Smooth muscle cell (in vitro differentiated cells): ENCODE data around the gene RELA. TPM values are rescaled to one million over a fixed set of nuclear protein-coding genes. Genes with fewer than 3 reads are reported as not detected.

Experiments
- DNase-seq: peaks from one replicate; lab custom pipeline; 2025; ENCODE audit not compliant: unreplicated experiment; lab: John Stamatoyannopoulos, UW
- H2AFZ ChIP-seq: fragments of 200-600 bp; sonication (generic); 2 replicates; pipeline ENCODE4 v1.6.0; 2016; ENCODE audit warnings: antibody characterized with exemption, low read depth, mild to moderate bottlenecking
- H3F3A ChIP-seq: fragments of 200-600 bp; sonication (generic); 2 replicates; pipeline ENCODE4 v1.6.0; 2017; ENCODE audit warnings: antibody characterized with exemption, low read depth
- H3K27ac ChIP-seq: fragments of 200-600 bp; sonication (generic); 2 replicates; pipeline ENCODE4 v1.5.1; 2016; ENCODE audit warnings: low read depth, mild to moderate bottlenecking
- H3K27me3 ChIP-seq: fragments of 200-600 bp; sonication (generic); 2 replicates; pipeline ENCODE4 v1.6.1; 2016; ENCODE audit warnings: low read depth, mild to moderate bottlenecking
- H3K36me3 ChIP-seq: fragments of 200-600 bp; sonication (generic); 2 replicates; pipeline ENCODE4 v1.5.1; 2016; ENCODE audit warnings: low read depth
- H3K4me1 ChIP-seq: fragments of 200-600 bp; sonication (generic); 2 replicates; pipeline ENCODE4 v1.5.1; 2016; ENCODE audit warnings: low read depth
- H3K4me2 ChIP-seq: fragments of 200-600 bp; sonication (generic); 2 replicates; pipeline ENCODE4 v1.6.0; 2016; ENCODE audit warnings: mild to moderate bottlenecking
- H3K4me3 ChIP-seq: fragments of 200-600 bp; sonication (generic); 2 replicates; pipeline ENCODE4 v1.5.1; 2016; ENCODE audit warnings: mild to moderate bottlenecking
- H3K79me2 ChIP-seq: fragments of 200-600 bp; sonication (generic); 2 replicates; pipeline ENCODE4 v1.6.0; 2016; ENCODE audit warnings: low read depth, mild to moderate bottlenecking
- H3K9ac ChIP-seq: fragments of 200-600 bp; sonication (generic); 2 replicates; pipeline ENCODE4 v1.6.0; 2016; ENCODE audit warnings: low read depth
- H3K9me3 ChIP-seq: fragments of 200-600 bp; sonication (generic); replicated peaks from 2 replicates; pipeline ENCODE4 v1.5.1; 2016; ENCODE audit warnings: low read depth
- H4K20me1 ChIP-seq: fragments of 200-600 bp; sonication (generic); 2 replicates; pipeline ENCODE4 v1.6.0; 2016; ENCODE audit warnings: low read depth
- WGBS: methylation state at CpG from one replicate; pipeline ENCODE4 v1.1.7; 2016; ENCODE audit warnings: low lambda C conversion rate; 5-methylcytosine and 5-hydroxymethylcytosine counted together
- polyA plus RNA-seq: library from polyadenylated mRNA; unstranded; fragments of >200 nt; fragmentation: Nextera tagmentation; extraction: Ambion mirVana; gene quantifications from 2 replicates; pipeline ENCODE4 v1.2.1, GENCODE V29; 2016
- total RNA-seq: library from RNA; depleted of rRNA; stranded (reverse); fragments of >200 nt; gene quantifications from 2 replicates; pipeline ENCODE4 v1.2.3, GENCODE V29; 2014
- TF ChIP-seq, protein P1 (sequence below): fragments of 200-600 bp; sonication (generic); IDR thresholded peaks from 2 replicates; pipeline ENCODE4 v1.5.1; 2017; ENCODE audit warnings: borderline replicate concordance, mild to moderate bottlenecking, antibody characterized with exemption; ENCODE audit not compliant: insufficient read depth, poor library complexity, severe bottlenecking

The RELA gene
- total and polyA plus RNA-seq, 2 experiments from 2014 or later, result 41.7 to 82.8 TPM

- H3K36me3 ChIP-seq, result no peaks in the 10 kb centered on the region
- H3K4me3 ChIP-seq, result peak overlapping the region; percentile 65
- no peaks in the 10 kb centered on the region for H3F3A ChIP-seq
- WGBS, result 73% methylated on average over 35 of the region's 43 CpGs
- H2AFZ ChIP-seq, result no peak overlapping the region
- H3K79me2 ChIP-seq, result peaks cover 55% of the 10 kb centered on the region
- peaks cover 20% of the 10 kb centered on the region for H3K4me1 ChIP-seq
- H3K9me3 ChIP-seq, result no peaks in the 10 kb centered on the region
- H4K20me1 ChIP-seq, result peaks cover 56% of the 10 kb centered on the region
- H3K9ac ChIP-seq, result peak overlapping the region; percentile 96
- H3K27ac ChIP-seq, result peak overlapping the region; percentile 80
- peak overlapping the region; percentile 90 for H3K4me2 ChIP-seq
- DNase-seq, result no peak
- H3K27me3 ChIP-seq, result no peaks in the 10 kb centered on the region
- TF ChIP-seq, protein P1, sequence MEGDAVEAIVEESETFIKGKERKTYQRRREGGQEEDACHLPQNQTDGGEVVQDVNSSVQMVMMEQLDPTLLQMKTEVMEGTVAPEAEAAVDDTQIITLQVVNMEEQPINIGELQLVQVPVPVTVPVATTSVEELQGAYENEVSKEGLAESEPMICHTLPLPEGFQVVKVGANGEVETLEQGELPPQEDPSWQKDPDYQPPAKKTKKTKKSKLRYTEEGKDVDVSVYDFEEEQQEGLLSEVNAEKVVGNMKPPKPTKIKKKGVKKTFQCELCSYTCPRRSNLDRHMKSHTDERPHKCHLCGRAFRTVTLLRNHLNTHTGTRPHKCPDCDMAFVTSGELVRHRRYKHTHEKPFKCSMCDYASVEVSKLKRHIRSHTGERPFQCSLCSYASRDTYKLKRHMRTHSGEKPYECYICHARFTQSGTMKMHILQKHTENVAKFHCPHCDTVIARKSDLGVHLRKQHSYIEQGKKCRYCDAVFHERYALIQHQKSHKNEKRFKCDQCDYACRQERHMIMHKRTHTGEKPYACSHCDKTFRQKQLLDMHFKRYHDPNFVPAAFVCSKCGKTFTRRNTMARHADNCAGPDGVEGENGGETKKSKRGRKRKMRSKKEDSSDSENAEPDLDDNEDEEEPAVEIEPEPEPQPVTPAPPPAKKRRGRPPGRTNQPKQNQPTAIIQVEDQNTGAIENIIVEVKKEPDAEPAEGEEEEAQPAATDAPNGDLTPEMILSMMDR, result no peak
Measured at GRCh38 chr11:65613091-65613928, 49.4 kb downstream of the RELA start.

- H3K4me3 ChIP-seq, result peak overlapping the region; percentile 65
- peaks cover 63% of the 10 kb centered on the region for H4K20me1 ChIP-seq
Measured at GRCh38 chr11:65612691-65613090, 50.0 kb downstream of the RELA start.

DNA sequence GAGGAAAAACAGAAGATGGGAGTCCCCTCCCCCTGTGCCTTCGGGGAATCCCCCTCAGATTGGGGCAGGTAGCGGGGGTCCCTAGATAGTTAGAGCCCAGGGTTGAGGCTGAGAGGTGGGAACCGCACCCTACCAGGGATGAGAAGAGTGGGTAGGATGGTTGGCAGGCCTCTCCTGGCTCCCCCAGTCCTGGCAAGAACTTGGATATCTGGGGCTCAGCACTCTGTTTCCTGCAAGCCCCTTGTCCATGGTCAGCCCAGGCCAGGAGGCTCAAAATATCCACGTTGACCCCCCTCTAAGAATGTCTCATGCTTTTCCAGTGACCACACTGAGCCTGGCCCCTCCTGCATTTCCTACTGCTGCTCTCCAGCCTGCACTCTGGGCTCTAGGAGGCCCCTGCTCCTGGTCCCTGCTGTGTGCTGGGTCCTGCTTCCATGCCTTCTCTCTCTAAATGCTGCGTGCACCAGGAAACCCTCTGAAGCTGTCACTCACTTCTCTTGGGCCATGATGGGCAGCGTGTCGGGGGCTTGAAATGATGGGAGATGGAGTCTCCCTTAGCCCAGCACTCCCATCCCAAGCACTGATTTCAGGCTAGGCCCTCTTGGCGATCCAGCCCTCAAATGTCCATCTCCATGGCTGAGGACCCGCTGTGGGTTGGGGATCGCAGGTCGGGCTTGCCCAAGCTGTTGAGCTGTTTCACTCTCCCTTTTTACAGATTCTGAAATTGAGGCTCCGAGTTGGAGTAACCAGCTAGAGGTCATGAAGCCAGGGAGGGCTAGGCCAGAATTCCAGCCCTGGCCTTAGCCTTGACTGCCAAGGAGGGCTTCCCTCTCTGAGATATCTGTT lies 50.7 kb downstream of the RELA start:
- DNase-seq, result no peak
- Histone ChIP-seq H3K9me3 (no peaks in the 10 kb centered on the region), H3K79me2 (peaks cover 42% of the 10 kb centered on the region), H3K27ac (no peak overlapping the region), H2AFZ (no peak overlapping the region), H3K4me2 (peak overlapping the region; percentile 90), H3K4me1 (peaks cover 23% of the 10 kb centered on the region), H3K36me3 (no peaks in the 10 kb centered on the region), H3K9ac (no peak overlapping the region), H3K27me3 (no peaks in the 10 kb centered on the region), H4K20me1 (peaks cover 68% of the 10 kb centered on the region), H3F3A (no peaks in the 10 kb centered on the region), H3K4me3 (peak overlapping the region; percentile 65)
- 91% methylated on average over 12 of the region's 12 CpGs for WGBS
- TF ChIP-seq, protein P1, result no peak

More at GRCh38 chr11:65612691-65613090, 50.0 kb downstream of the RELA start:
- Histone ChIP-seq H3K4me1 (peaks cover 20% of the 10 kb centered on the region), H3K27ac (no peak overlapping the region), H3K27me3 (no peaks in the 10 kb centered on the region), H3K79me2 (peaks cover 50% of the 10 kb centered on the region), H3K36me3 (no peaks in the 10 kb centered on the region), H3F3A (no peaks in the 10 kb centered on the region), H3K4me2 (peak overlapping the region; percentile 90), H3K9ac (no peak overlapping the region), H2AFZ (no peak overlapping the region), H3K9me3 (no peaks in the 10 kb centered on the region)
- DNase-seq, result no peak
- TF ChIP-seq, protein P1, result no peak
- 97% methylated on average over 7 of the region's 7 CpGs for WGBS
